ENCODE results near the gene PTPRU.

Gene PTPRU

DNA sequence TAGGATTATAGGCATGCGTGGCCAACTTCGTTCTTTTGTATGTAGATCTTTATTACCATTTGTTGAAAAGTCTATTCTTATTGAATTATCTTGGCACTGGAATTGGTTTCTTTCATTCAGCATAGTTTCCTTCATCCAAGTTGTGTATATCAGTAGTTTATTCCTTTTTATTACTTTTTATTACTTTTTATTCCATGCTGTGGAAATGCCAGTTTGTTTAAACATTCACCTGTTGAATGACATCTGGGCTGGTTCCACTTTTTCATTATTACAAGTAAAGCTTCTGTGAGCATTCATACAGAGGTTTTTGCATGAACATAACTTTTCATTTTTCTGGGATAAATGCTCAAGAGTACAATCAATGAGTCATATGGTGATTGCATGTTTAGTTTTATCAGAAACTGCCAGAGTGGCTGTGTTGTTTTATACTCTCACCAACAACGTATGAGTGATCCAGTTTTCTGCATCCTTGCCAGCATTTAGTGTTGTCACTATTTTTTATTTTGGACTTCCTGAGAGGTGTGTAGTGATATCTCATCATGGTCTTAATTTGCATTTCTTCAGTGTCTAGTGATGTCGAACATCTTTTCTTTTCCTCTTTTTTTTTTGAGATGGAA lies 28.6 kb downstream of the PTPRU start:
- DNase-seq = no peak

- no peak for DNase-seq
Measured at GRCh38 chr1:29266912-29267311, 30.6 kb downstream of the PTPRU start.

GRCh38 chr1:29267321-29268070 lies 31.2 kb downstream of the PTPRU start:
- no peak for DNase-seq

- peak in 35 of 56 donors; percentile 7 to 74 (median 43) for DNase-seq
Measured at GRCh38 chr1:29269382-29269781, 33.1 kb downstream of the PTPRU start.

GRCh38 chr1:29270929-29271521 lies 34.7 kb downstream of the PTPRU start:
- no peak for DNase-seq

DNA sequence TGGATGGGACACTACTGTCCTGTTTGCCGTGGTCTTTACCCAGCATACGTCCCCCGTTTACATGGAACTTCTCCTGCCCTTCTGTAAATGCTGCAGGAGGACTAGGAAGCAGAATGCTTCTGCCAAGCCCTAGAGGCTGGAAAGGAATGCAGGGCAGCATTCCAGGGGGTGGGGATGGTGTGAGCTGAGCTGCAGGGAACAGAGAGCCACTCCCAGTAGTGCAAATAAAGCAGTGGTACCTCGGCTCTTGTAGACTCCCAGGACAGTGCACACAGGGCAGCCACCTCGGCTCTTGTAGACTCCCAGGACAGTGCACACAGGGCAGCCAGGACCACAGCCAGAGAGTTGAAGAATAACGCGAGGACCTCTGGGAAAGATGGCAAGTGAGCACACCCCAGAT lies 35.4 kb downstream of the PTPRU start:
- no peak for DNase-seq

DNA sequence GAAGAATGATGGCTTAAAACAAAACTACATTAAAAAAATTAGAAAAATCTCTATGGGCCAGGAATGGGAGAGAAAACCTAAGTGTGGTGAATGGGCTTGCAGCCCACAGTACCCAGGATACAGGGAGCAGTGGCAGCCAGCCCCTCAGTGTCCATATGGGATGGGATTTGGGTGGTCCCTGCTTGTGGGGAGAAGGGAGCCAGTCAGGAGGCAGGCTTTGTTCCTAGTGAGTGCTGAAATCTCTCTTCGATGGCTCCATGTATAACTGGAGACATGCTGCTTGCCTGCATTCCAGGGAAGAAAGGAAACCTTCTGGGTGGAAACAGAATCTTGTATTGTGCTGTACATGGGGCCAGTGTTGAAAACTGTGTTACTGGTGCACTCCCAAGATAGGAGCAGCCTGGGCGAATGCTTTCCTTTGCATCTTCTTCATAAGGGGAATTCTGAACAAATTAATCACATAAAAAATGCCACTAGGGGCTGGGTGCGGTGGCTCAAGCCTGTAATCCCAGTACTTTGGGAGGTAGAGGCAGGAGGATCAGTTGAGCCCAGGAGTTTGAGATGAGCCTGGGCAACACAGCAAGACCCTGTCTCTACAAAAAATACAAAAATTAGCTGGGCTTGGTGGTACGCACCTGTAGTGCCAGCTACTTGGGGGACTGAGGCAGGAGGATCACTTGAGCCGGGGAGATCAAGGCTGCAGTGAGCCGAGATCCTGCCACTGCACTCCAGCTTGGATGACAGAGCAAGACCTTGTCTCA lies 36.0 kb downstream of the PTPRU start:
- DNase-seq = no peak

- DNase-seq = no peak
Measured at GRCh38 chr1:29275435-29275834, 39.1 kb downstream of the PTPRU start.

DNA sequence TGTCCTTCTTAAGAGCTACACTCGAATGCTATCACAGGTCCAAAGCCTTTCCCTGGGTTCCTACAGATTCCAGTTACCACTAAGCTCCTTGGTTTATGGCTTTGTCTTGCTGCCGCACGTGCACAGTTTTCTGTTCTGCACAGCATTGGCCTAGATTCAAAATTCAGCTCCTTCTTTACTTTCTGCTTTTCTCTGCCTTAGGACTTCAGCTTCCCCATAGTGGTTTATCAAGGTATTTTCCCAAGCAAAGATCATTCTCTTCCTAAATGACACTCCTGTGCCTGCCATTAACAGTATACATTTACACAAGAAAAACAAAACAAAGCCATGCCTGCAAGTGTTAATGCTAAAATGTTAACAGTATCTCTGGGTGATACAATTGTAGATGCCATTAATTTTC lies 41.8 kb downstream of the PTPRU start:
- no peak for DNase-seq

GRCh38 chr1:29279406-29279805 lies 43.1 kb downstream of the PTPRU start:
- no peak for DNase-seq

DNA sequence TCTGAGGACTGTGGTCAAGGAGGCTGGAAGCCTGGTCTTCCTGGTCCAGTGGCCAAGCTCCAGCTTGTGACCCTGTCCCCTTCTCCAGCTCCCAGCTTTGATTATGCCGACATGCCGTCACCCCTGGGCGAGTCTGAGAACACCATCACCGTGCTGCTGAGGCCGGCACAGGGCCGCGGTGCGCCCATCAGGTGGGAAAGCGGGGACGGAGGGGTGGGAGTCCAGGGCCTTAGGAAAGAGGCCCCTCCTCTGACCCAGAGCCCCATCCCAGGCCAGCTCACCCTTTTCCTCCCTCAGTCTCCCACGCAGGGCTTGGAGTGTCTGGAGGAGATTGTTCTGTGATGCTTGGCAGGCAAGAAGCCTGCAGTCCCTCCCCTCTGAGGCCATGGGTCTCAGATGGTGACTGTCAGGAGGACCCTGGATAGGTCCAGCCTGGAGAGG lies 43.6 kb downstream of the PTPRU start:
- DNase-seq = no peak

- no peak for DNase-seq
Measured at GRCh38 chr1:29280409-29281131, 44.2 kb downstream of the PTPRU start.

GRCh38 chr1:29281571-29281970 lies 45.2 kb downstream of the PTPRU start:
- no peak for DNase-seq

DNA sequence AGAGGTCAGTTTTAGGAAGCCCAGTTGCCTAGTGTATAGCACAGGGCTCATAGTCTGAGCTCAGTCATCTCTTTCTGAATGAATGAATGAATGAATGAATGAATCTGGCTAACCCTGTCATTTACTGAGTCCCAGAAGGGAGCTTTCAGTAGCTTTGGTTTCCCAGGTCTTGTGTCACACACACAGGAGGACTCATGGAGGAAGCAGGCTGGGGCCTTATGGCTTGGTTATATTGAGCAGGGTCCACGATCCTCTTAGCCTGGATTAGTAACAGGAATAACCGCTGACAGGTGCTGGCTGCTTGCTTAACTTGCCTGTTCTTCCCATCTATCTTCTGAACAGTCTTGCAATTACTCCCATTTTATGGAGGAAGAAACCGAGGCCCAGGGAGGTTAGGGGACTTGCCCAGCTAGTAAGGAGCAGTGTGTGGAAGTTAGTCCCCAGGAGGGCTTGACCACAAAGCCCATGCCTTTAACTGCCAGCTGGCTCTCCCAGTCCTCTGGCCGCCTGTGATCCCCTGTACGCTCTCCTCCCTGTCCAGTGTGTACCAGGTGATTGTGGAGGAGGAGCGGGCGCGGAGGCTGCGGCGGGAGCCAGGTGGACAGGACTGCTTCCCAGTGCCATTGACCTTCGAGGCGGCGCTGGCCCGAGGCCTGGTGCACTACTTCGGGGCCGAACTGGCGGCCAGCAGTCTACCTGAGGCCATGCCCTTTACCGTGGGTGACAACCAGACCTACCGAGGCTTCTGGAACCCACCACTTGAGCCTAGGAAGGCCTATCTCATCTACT lies 46.0 kb downstream of the PTPRU start:
- no peak for DNase-seq

DNA sequence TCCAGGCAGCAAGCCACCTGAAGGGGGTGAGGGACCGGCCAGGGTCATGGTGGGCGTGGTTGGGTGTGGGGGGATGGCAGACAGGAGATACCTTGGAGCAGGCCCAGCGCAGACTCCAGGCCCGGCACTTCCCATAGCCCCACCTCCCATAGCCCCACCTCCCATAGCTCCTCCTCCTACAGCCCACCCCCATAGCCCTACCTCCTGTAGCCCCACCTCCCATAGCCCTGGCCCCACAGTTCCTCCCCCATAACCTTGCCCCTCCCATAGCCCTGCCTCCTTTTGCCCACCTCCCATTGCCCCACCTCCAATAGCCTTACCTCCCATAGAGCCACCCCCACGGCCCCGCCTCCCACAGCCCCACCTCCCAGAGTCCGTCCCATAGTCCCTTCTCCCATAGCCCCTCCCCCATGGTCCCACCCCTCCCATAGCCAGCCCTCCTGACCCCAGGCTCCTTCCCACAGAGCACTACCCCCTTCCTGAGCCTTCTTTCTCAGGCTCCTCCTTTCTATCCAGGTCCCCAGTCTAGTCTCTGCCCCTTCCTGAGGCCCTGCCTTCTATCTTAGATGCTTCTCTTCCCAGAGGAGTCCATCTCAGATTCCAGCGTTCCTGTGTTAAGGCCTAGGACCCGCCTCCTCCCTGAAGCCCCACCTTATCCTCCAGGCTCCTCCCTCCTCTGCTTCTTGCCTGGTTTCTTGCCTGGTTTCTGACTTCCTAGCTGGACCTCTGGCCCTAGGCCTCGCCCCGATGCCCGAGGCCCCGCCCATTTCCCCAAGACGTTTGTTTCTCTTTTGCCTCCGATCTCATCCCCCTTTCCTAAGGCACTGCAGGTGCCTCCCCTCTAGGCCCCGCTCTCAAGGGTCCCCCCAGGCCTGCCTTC lies 46.8 kb downstream of the PTPRU start:
- no peak for DNase-seq

- no peak for DNase-seq
Measured at GRCh38 chr1:29283804-29284195, 47.5 kb downstream of the PTPRU start.

DNA sequence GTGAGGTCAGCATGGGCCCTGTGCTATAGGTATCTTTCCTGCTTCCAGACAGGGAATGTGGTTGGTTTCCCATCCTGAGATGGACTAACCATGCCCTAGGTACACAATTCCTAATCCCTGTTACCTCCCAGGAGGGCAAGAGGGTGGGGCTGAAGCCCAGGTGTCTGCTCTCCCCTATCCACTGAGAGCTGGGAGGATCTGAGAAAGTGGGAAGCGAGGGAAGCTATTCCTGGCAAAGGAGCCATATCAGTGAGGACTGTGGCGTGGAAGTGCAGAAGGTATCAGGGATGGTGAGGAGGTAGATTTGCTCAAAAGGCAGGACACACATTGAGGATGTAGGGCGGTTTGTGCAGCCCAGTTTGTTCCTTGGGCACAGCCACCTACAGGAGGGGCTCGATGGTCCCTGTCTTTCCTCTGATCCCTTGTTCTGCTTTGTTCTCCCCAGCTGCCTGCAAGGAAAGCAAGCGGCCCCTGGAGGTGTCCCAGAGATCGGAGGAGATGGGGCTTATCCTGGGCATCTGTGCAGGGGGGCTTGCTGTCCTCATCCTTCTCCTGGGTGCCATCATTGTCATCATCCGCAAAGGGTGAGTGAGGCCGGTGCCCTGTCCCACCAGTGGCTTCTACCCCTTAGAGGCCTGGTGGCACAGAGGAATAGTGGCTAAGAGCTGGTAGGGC lies 48.1 kb downstream of the PTPRU start:
- no peak for DNase-seq

- no peak for DNase-seq
Measured at GRCh38 chr1:29284961-29285560, 48.7 kb downstream of the PTPRU start.
